Inflammatory macrophage treated with lipopolysaccharide for 4 hours (primary cell): ENCODE data around the gene PIGO.

Experiments used
- DNase-seq: peaks from one replicate; pipeline ENCODE4 v3.0.0-alpha.2; 2020

The PIGO gene

GRCh38 chr9:35070823-35071813, 25.3 kb downstream of the PIGO start:
- peak; percentile 6 for DNase-seq

- no peak for DNase-seq
Observed at GRCh38 chr9:35069020-35069419, 27.4 kb downstream of the PIGO start.

- no peak for DNase-seq
Observed at GRCh38 chr9:35067056-35067455, 29.3 kb downstream of the PIGO start.

- DNase-seq: no peak
Observed at GRCh38 chr9:35060548-35061207, 35.7 kb downstream of the PIGO start.

- DNase-seq: no peak
Observed at GRCh38 chr9:35059438-35059837, 37.0 kb downstream of the PIGO start.

- DNase-seq: no peak
Observed at GRCh38 chr9:35057271-35057620, 39.1 kb downstream of the PIGO start.

GRCh38 chr9:35056571-35057270, 39.7 kb downstream of the PIGO start:
- DNase-seq: no peak

GRCh38 chr9:35054871-35055644, 41.3 kb downstream of the PIGO start:
- DNase-seq: no peak

- no peak for DNase-seq
Observed at GRCh38 chr9:35054185-35054835, 42.1 kb downstream of the PIGO start.

GRCh38 chr9:35051069-35051967, 45.1 kb downstream of the PIGO start:
- DNase-seq: peak; percentile 27

GRCh38 chr9:35048511-35048910, 47.9 kb downstream of the PIGO start:
- DNase-seq: no peak

- DNase-seq: no peak
Observed at GRCh38 chr9:35044071-35044470, 52.3 kb downstream of the PIGO start.

GRCh38 chr9:35042891-35043545, 53.4 kb downstream of the PIGO start:
- DNase-seq: no peak

GRCh38 chr9:35042081-35042604, 54.2 kb downstream of the PIGO start:
- DNase-seq: peak; percentile 46
